Right lobe of liver (tissue), 4 donors: ENCODE measurements around the gene PPM1L.

ENCODE experiments used
- CTCF ChIP-seq, 4 donors: fragments of 200-600 bp in 3 of 4; fragments of 450-650 bp in 1 of 4; IDR thresholded peaks; one replicate each; pipeline versions ENCODE4 v1.5.1 to v1.8.0; 2016 to 2022; ENCODE audit warnings: antibody characterized with exemption in 4 of 4, mild to moderate bottlenecking in 2 of 4
- POLR2A ChIP-seq: fragments of 450-650 bp; IDR thresholded peaks from one replicate; pipeline ENCODE4 v1.6.1; 2017; ENCODE audit warnings: antibody characterized with exemption, mild to moderate bottlenecking
- donor health status: DM: no; HTN: no; CAD: no.
- donor health status: DM: no; HTN: no; CAD: no.
- donor health status: DM: no; HTN: yes; CAD: no.

GRCh38 chr3:161083131-161083530 lies 327.1 kb downstream of the PPM1L start:
- no peak for TF ChIP-seq CTCF (IDR thresholded peaks at IDR 0.05)
- no peak for TF ChIP-seq POLR2A
